Stimulated activated CD8-positive, alpha-beta memory T cell treated with anti-CD3 and anti-CD28 coated beads, Interleukin-15, amount 100 ng/mL, for 48 hours (primary cell): Measurements from ENCODE around the gene RMND1.

ENCODE experiments used
- DNase-seq, 2 donors: peaks; one replicate each; pipeline ENCODE4 v3.0.0-alpha.2; 2020; ENCODE audit warnings: low read depth in 2 of 2

Gene RMND1

DNA sequence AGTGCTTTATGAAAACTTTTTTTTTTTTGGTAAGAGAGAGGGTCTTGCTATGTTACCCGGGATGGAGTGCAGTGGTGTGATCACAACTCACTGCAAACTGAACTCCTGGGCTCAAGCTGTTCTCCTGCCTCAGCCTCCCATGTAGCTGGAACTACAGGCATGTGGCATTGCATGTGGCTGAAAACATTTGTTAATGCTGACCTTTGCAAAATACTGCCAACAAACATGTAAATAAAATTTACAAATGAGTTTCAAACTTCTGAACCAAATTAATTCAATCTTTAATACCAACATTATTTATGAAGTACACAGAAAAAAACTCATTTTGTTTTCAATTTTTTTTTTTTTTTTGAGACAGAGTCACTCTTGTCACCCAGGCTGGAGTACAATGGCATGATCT is 34.4 kb downstream of the RMND1 start:
- no peak for DNase-seq

DNA sequence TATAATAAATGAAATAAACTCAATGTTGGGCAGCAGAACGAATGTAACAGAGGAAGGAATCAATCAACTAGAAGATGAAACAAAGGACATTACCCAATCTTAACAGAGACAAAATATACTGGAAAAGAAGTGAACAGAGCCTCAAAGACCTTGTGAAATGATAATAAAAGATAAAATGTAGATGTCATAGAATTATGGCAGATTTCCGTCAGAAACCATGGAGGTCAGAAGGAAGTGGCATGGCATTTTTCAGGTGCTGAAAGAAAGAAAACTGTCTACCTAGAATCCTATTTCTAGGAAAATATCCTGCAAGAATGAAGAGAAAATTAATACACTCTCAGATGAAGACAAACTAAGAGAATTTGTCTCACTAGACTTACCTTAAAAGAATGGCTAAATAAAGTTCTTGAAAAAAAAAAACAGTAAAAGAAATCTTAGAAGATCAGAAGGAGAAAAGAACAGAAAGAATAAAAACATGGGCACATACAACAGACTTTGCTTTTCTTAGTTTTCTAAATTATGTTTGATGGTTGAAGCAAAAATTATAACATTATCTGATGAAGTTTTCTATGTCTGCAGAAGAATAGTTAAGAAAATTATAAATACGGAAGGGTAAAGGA is 37.2 kb downstream of the RMND1 start:
- DNase-seq: no peak

DNA sequence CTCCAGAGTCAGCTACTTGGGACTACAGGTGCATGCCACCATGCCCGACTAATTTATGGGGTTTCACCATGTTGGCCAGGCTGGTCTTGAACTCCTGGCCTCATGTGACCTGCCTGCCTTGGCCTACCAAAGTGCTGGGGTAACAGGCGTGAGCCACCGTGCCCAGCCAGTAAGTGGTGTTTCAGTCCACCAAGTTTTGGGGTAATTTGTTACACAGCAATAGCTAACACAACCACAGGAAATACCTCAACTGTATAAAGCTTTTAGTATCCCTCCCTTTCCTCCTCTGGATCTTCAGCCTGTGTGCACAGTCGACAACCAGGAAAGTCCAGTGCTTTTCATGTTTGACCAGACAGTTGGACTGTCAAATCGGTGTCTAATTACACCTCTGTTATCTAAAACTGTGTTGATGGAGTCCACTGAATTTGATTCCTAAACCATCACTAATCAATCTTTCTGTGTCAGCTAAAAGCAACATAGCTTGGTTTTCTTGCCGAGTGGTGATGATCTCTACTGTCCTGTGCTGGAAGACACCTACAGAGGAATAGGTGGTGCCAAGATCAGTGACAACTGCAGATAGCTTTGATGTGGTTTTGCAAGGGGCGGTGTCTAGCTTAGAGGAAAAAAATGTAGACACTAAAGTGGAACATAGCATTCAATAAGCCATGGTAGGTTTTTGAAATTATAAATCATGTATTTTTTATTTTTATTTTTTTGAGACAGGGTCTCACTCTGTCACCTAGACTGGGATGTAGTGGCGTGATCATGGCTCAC is 38.4 kb downstream of the RMND1 start:
- DNase-seq: peak in 1 of 2 donors; percentile 17

DNA sequence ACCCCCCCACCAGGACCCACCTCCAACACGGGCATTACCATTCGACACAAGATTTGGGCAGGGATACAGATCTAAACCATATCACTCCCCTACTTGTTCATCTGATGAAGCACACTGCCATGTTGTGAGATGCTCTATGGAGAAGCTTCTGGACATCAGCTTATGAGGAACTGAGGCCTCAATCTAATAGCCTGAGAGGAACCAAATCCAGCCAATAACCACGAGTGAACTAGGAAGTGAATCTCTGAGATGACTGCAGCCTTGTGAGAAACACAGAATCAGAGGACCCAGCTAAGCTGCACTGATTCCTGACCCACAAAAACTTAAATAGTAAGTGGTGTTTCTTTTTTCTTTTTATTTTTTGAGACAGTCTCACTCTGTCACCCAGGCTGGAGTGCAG is 39.0 kb downstream of the RMND1 start:
- no peak for DNase-seq

DNA sequence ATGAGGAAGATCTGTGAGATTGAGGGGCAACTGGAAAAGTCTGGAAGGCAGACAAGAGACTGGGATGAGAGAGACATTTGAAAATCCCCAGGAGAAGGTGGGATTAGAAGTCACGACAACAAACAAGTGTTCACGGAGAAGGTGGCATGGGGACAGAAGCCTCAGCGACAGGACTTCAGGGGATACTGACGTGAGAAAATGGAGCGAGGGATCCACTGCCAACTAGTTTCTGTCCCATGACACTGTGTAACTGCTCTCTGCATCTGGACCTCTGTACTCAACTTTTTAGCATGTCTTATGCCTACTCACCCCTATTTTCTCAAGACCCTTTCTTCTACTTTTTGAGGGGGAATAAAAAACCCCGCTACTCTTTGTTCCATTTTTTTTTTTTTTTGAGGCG is 42.2 kb downstream of the RMND1 start:
- no peak for DNase-seq

DNA sequence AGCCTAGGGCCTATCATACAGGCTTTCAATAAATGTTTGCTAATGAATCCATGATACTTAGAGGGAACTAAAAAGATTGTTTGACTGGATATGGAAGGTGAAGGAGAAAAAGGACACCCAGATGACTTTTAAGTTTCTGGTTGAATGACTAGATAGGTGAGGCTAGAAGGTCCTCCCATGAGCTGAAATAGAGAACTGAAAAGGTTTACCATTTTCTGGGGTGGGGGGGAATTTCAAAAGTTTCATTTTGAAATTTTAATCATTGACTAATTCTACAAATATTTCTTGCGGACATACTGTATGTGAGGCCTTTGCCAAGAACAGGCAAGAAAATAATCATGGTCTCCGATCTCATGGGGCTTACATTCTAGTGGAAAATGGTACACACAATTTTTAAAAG is 42.7 kb downstream of the RMND1 start:
- no peak for DNase-seq

DNA sequence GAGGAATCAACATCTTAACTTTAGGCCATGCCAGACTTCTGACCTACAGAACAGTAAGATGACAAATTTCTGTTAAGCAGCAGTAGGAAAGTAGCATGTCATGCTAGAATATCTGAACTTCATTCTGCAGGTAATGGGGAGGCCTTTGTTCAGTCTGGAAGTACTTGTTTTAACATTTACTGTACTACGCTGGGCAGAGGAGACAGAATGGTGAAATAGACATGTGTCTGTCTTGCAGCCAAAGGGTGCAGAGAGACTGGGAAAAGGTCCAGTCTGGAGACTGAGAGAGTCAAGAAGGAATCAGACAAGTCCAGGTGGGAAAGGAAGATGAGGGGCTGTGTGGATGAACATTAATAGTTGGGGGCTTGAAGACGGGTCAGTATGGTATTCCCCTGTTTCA is 43.1 kb downstream of the RMND1 start:
- DNase-seq: no peak

DNA sequence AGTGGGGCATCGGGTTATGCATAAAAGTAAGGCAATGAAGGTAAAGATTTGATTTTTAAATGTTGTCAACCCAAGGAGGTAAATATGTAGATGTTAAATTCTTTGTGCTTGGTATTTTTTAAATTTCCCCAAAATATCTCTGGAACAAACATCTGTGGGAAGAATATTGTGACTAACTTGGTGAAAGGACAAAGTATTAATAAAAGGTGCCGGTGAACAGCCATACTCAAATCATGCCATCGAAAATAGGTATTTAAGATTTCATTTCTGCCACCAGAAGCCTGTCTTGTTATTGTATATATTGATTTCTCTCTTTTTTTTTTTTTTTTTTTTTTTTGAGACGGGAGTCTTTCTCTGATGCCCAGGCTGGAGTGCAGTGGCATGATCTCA is 48.0 kb downstream of the RMND1 start:
- no peak for DNase-seq

DNA sequence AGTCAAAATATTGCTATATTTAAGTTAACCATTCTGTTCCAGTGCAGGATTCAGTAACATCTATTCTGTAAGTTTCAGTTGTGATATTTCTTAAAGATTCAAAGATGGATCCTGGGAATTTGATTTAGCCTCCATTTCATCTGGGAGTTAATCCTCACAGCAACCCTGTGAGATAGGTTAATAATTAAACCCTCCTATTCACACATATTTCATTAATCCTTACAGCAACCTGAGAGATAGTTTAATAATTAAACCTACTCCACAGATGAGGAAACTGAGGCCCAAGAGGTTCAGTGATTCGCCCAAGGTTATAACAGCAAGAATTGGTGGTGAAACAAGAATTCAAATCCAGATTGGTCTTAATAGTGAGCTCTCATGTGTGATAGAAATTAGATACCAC is 49.7 kb downstream of the RMND1 start:
- DNase-seq: no peak

DNA sequence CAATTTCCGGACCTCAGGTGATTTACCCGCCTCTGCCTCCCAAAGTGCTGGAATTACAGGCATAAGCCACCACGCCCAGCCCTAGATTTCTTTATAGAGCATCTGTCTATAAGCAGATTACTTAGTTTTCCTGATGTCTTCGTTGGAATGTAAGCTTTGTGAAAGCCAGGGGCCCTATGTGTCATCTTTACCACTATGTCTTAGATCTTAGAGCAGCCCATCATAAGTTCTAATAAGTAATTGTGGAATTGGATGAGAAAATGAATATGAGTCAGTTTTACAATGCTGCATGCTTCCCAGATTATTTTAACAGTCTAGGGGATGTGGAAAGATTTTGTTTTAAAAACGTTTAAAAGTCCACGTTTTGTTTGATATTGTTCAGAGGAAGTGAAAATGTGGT is 51.5 kb downstream of the RMND1 start:
- DNase-seq: no peak

DNA sequence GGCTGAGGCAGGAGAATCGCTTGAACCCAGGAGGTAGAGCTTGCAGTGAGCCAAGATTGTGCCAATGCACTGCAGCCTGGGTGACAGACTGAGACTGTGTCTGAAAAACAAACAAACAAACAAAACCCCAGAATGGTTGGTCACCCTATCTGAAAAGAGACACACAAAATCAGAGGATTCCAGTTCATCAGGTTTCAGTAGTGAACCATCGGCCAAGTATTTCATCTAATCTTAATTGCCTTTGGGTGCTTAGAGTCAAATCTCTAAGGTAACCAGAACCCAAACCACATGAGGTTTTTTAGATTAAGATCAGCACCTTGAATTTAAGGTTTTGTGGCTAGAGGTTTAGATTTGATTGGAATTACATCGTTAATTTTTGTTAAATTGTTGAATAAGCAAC is 52.2 kb downstream of the RMND1 start:
- no peak for DNase-seq

DNA sequence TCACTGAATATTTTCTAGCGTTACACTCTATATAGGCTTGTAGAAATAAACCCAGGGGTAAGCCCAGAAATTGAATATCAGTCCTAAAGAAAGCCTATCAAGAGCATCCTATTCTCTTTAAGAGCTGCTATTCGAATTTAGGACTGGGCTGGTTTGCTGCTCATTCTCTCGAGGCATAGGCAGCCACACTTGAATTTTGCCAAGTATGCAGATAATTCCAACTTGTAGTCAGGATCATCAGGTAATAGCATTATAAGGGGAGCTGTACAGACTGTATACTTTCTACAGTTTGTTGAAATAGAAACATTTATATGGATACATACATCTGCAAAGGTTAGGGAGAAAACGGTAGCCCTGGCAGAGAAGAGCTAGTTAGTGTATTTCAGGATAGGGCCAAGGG is 58.5 kb downstream of the RMND1 start:
- DNase-seq: no peak

DNA sequence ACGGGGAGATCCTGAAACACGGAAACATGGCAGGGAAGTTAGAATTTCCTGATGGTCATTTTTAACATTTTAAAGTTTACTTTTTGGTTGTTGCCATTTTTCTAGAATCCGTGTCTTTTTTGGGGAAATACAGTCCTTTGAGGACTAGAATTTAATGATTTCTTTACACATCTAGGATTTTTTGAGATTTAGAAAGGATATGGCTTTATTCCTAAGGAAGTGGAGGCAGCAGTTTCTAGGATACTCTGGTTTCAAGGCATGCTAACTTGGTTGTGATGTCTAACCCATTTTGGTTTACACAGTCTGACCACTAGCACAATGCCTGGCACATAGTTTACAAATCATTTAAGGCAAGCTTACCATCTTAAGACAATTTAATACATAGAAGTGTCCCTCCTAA is 59.5 kb downstream of the RMND1 start:
- DNase-seq: no peak

DNA sequence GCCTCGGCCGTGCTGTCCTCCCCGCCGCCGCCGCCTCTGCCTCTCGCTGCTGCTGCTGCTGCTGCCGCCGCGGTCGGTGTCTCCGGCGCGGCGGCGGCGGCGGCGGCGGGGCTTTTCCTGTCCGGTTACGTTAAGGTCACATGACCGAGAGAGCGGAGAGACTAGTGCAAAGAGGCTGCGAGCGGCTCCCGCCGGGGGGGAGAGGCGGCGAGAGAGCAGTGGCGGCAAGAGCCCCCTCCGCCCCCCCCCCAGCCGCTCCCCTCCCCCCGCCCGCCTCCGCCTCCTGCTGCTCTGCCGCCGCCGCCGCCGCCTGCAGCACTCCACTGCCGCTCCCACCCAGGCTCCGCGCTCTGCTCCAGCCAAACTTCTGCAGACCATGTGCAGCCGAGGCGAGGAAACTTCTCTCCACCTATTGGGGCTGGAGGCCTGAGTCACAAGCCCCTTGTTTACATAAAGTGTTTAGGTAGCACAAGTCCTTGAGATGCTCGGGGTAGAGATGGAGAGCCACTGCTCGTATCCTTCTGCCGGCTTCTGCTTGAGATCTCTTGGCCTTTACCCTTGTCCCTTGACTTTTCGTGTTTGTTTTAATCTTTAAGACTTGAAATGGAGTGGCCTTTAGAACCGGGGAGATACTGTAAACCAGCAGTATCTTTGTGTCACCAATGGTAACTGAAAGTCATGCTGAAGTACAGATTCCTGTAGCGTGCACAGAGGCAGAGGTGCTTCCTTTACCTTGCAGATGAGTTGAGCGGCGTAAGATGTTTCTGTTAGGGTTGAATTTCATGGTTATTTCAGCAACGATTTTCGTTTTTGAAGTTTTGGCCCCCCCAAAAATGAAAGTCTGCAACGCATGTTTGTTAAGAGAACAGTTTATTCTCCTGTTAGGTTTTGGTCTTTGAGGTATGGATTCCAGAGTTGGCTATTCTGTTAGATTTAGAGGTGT is 60.2 kb downstream of the RMND1 start, which contains the start of gene ZBTB2:
Gene ZBTB2 (minus strand): TSS at position 89 of the 943 bp plus-strand sequence. CDS start 17,922 bp downstream, outside the sequence.
- DNase-seq: peak; percentile 49 to 56

DNA sequence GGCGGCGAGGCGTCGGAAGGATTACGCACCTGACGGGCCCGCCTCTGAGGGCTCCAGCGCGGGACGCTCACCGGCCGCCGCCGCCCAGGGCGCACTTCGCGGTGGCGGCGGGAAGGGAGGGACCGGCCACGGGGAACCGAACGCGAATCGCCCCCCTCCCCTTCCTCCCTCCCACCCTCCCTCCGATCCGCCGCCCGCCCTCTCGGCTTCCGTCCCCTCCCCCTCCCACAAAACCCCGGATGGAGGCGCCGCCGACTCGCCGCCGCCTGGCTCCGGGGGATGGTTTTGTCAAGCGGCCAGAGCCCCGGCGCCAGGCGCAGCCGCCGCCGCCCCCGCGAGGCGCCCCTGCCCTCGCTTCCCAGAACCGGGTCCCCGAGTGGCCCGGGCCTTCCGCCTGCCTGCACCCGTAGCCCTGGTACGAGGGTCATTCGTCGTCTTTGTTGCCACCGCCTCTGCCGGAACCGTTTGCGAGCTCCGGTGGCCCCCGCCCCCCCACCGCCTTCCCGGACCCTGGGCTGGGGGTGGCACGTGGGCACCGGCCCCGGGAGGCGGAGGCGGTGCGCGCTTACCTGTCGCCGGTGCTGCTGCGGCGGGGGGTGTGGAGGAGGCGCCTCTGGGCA is 61.0 kb downstream of the RMND1 start:
- peak; percentile 64 to 66 for DNase-seq

DNA sequence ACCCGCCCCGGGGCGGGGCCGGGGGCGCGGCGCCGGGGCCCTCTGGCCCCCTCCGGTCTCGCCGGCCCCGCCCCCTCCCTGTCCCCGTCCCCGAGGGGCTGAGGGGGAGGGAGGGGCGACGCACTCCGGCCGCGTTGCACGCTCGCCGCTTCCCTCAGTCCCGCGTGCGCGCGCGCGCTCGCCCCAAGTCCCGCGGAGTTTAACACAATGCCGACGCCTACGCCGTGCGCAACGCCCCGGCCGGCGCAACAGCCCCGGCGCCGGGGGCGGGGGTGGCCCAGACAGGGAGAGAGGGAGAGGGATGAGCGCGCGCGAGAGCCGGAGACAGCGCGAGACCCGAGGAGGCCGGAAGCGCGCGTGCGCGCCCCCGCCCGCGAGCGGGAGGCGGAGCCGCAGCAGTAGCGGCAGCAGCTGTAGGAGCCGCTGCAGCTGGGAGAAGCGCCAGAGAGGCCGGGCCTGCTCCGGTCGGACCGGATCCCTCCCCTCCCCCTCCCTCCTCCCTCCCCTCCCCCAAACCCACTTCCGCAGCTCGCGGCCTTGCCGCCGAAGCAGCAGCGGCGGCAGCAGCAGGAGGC is 61.6 kb downstream of the RMND1 start:
- DNase-seq: peak; percentile 99 to 100

DNA sequence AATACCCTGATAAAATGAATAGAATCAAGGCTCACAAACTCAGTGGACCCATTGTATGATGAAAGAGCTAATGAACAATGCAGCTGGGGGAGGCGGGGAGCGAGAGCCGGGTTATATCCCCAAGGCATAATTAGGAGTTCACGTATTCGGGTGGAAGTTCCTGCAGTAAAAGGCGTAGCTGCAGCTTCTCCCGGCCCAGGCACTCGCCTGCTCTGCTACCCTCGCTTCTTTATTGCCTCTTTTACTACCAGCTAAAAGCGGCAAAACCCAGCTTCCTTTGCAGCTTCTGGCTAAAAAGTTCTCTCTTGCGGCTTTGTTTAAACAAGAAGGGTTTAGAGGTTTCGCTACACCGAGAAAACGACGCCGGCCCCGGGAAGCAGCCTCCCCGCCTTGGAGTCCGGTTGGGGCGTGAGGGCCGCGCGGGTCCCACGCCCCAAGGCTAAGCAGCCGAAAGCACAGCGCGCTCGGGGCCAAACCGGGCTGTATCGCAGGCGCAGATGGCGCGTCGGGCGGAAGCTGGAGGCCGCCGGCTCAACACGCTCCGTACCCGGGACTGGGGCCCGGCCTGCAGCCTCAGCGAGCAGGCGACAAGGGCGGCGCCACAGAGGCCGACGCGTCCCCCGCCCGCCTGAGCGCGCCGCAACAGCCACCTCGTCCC is 62.2 kb downstream of the RMND1 start:
- DNase-seq: peak in 1 of 2 donors; percentile 14

DNA sequence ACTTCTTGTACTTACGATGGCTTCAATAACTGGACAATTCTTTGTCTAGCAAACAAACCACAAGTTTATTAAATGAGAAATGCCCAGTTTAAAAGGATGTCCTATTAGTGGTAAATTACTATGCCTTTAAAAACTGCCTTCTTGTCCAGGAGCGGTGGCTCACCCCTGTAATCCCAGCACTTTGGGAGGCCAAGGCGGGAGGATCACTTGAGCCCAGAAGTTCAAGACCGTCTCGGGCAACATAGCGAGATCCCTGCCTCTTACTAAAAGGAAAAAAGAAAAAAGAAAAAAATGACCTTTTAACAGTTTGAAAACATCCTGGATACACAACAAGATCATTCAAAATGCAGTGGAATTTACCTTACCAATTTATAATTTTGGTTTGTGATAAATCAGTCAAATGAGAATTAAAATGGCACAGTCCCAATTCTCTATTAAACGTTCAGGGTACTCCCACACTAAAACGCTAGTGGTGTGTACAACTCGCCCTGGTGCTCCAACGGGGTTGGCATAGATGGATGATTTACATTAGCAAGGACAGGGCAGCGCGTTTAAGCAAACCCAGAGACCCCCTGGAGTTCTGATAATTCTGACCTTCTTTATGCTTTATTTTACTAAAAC is 62.8 kb downstream of the RMND1 start:
- DNase-seq: no peak

DNA sequence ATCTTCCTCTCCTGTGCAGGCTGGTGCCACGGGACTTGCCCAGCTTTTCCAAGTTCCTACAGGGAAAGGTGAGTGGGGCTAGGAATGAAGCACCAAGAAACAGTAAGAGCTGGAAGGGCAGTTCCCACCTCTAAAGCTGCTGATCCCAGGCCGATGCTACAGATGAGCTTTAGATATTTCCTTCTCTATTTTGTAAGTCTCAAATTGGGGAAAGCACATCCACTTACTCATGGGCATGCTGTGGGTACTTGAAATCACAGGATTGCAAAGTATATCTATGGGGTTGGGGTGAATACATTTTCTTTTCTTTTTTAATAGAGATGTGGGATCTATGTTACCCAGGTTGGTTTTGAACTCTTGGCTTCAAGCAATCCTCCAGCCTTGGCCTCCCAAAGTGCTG is 63.7 kb downstream of the RMND1 start:
- no peak for DNase-seq

DNA sequence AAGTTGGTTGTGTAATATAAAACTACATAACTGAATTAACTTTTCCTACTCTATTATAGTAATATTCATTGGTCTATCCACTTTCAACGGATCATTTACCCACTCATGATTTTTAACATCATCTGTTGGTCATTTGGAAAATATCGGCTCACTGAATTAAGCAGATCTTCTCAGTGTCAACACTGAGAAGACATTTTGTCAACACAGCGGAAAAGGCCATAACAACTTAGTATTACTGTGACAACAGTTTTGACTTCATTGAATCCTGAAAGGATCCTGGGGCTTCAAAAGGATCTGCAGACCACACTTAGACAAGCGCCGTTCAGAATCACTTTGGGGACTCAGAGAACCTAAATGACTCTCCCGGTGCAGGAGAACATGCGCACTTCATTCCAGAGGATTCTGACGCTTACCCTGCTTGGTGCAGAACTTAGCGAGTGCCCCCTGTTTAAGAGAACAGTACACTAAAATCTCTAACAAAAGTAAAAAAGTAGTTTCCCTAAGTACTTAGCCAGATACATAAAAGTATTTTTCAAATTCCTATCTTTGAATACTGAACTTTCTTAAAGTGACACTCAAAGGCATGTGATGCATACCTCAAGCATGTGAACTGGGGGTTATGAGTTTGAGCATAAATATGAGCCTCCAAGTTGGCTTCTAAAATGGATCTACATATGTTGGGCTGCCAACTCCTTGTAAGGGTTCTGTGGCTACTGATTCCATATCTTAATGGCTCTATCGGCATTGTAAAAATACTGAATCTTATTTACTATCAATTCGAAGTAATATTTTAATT is 64.6 kb downstream of the RMND1 start:
- DNase-seq: no peak
